Skeletal muscle tissue (tissue), 4 donors: Measurements from ENCODE around the gene NAP1L5. TPM values are rescaled to one million over a fixed set of nuclear protein-coding genes. Genes with fewer than 3 reads are reported as not detected.

ENCODE experiments used
- H3K27ac ChIP-seq: one replicate; pipeline ENCODE4 v1.7.0; 2013; ENCODE audit warnings: mild to moderate bottlenecking, low read depth, low read length, inconsistent platforms
- H3K27me3 ChIP-seq, 3 donors: one replicate each; pipeline ENCODE4 v1.7.0; 2013; ENCODE audit warnings: low read length in 3 of 3; ENCODE audit not compliant: control insufficient read depth in 3 of 3, insufficient read depth in 3 of 3
- H3K36me3 ChIP-seq, 3 donors: one replicate each; pipeline ENCODE4 v1.7.0; 2013; ENCODE audit warnings: low read length in 3 of 3; ENCODE audit not compliant: control insufficient read depth in 3 of 3, insufficient read depth in 3 of 3
- H3K4me1 ChIP-seq, 3 donors: one replicate each; pipeline ENCODE4 v1.7.0; 2013; ENCODE audit warnings: low read length in 3 of 3, mild to moderate bottlenecking in 3 of 3; ENCODE audit not compliant: control insufficient read depth in 3 of 3, insufficient read depth in 3 of 3
- H3K4me3 ChIP-seq, 3 donors: one replicate each; pipeline ENCODE4 v1.7.0; 2013; ENCODE audit warnings: low read length in 3 of 3
- H3K9ac ChIP-seq, 3 donors: one replicate each; pipeline ENCODE4 v1.7.0; 2013; ENCODE audit warnings: low read length in 3 of 3, mild to moderate bottlenecking in 3 of 3, moderate library complexity in 2 of 3, low read depth in 1 of 3
- H3K9me3 ChIP-seq, 3 donors: one replicate each; pipeline ENCODE4 v1.7.0; 2013; ENCODE audit warnings: low read length in 3 of 3; ENCODE audit not compliant: control insufficient read depth in 3 of 3
- total RNA-seq: library from RNA; depleted of rRNA; stranded (reverse); fragments of >200 nt; gene quantifications from one replicate; pipeline ENCODE4 v1.2.3, GENCODE V29; 2014
- donor health status: Osteomylitis.

Gene NAP1L5
- total RNA-seq, 1 donor from 2014 or later: 4.2 TPM

- peaks cover 4 to 13% (median 11%) of the 10 kb centered on the region in 3 donors for H3K36me3 ChIP-seq
- H3K27ac ChIP-seq: peak overlapping the region; percentile 88
- peaks cover 10 to 23% (median 12%) of the 10 kb centered on the region in 3 donors for H3K4me1 ChIP-seq
- no peaks in the 10 kb centered on the region for H3K9me3 ChIP-seq
- H3K27me3 ChIP-seq: no peaks in the 10 kb centered on the region
- H3K9ac ChIP-seq: peak overlapping the region; percentile 61 to 84 (median 79)
- H3K4me3 ChIP-seq: peak overlapping the region; percentile 57 to 78 (median 64)
These were observed 39.8 kb upstream of the NAP1L5 start for GRCh38 chr4:88737307-88737941.

- H3K4me3 ChIP-seq: peak overlapping the region in 1 of 3 donors; percentile 18
- H3K9ac ChIP-seq: peak overlapping the region; percentile 17 to 66 (median 61)
- H3K27ac ChIP-seq: peak overlapping the region; percentile 61
- peaks cover 4 to 18% (median 13%) of the 10 kb centered on the region in 3 donors for H3K36me3 ChIP-seq
- peaks cover 10 to 23% (median 12%) of the 10 kb centered on the region in 3 donors for H3K4me1 ChIP-seq
- no peaks in the 10 kb centered on the region for H3K9me3 ChIP-seq
- H3K27me3 ChIP-seq: no peaks in the 10 kb centered on the region
These were observed 38.6 kb upstream of the NAP1L5 start for GRCh38 chr4:88736264-88736663.

- H3K9ac ChIP-seq: no peak overlapping the region
- no peaks in the 10 kb centered on the region for H3K9me3 ChIP-seq
- H3K27me3 ChIP-seq: no peaks in the 10 kb centered on the region
- no peak overlapping the region for H3K27ac ChIP-seq
- H3K4me1 ChIP-seq: peaks cover 10 to 23% (median 12%) of the 10 kb centered on the region in 3 donors
- peaks cover 7 to 23% (median 17%) of the 10 kb centered on the region in 3 donors for H3K36me3 ChIP-seq
- no peak overlapping the region for H3K4me3 ChIP-seq
These were observed 37.9 kb upstream of the NAP1L5 start for GRCh38 chr4:88735564-88735963.

DNA sequence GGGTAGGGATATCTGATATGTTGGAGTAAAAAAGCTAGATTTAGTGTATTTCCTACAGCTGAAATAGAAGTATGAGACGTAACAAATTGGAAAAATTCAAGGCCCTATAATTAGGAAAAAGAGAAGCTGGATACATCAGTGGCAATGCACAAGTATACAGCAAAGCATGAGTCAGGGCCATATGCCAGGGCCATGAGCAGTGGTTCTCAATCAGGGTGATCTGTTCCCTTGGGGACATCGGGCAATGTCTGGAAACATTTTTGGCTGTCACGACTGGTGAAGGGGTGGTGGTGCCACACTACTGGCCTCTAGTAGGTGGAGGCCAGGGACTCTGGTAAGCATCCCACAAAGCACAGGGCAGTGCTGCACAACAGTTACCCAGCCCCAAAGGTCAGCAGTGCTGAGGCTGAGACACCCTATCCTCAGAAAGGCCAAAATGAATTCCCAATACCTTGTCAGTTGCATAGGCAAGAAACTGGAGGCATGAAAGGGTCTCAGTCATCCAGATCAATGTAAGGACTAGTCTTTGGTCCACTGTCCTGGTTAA, 36.8 kb upstream of the NAP1L5 start:
- no peak overlapping the region for H3K9ac ChIP-seq
- H3K27me3 ChIP-seq: no peaks in the 10 kb centered on the region
- H3K27ac ChIP-seq: no peak overlapping the region
- peaks cover 7 to 24% (median 24%) of the 10 kb centered on the region in 3 donors for H3K36me3 ChIP-seq
- no peaks in the 10 kb centered on the region for H3K9me3 ChIP-seq
- peaks cover 12 to 19% (median 13%) of the 10 kb centered on the region in 3 donors for H3K4me1 ChIP-seq
- no peak overlapping the region for H3K4me3 ChIP-seq

- H3K36me3 ChIP-seq: peaks cover 6 to 26% (median 14%) of the 10 kb centered on the region in 3 donors
- peaks cover 18 to 21% (median 20%) of the 10 kb centered on the region in 3 donors for H3K4me1 ChIP-seq
- no peaks in the 10 kb centered on the region for H3K27me3 ChIP-seq
- no peak overlapping the region for H3K27ac ChIP-seq
- H3K9ac ChIP-seq: no peak overlapping the region
- no peaks in the 10 kb centered on the region for H3K9me3 ChIP-seq
- no peak overlapping the region for H3K4me3 ChIP-seq
These were observed 35.2 kb upstream of the NAP1L5 start for GRCh38 chr4:88732714-88733368.

DNA sequence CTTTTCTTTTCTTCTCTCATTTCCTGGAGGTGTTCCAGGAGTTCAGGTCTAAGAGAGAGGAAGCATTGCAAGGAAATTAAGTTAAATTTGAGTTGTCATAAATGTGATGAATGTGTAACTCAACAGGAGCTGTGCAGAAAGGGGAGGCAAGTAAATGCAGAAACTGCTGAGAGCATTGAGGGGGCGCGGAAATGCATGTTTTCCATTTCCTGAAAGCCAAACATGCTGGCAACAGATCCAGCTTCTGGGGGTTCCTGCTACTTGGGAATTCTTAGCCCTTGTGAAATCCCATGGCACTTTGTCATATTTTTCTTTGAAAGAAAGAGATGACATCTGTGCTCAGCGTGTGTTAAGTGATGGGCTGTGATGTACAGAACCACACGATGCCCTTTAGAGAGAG, 33.8 kb upstream of the NAP1L5 start:
- no peak overlapping the region for H3K4me3 ChIP-seq
- H3K27me3 ChIP-seq: no peaks in the 10 kb centered on the region
- no peaks in the 10 kb centered on the region for H3K9me3 ChIP-seq
- H3K36me3 ChIP-seq: peaks cover 9 to 38% (median 24%) of the 10 kb centered on the region in 3 donors
- peaks cover 19 to 30% (median 22%) of the 10 kb centered on the region in 3 donors for H3K4me1 ChIP-seq
- no peak overlapping the region for H3K9ac ChIP-seq
- no peak overlapping the region for H3K27ac ChIP-seq

DNA sequence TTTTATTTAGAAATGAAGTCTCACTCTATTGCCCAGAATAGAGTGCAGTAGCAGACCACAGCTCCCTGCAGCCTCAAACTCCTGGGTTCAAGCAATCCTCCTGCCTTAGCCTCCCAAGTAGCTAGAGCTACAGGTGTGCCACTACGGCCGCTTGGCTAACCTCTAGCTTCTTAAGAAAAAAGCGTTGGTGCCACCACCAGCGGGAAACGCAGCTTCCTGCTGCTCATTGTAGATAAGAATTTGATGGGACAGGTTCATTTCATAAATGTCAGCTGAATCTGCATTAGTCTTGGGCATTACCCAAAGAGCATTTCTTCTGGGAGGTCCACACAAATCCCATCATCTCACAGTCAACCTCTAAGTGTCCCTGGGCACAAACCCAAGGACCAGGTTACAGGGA, 33.2 kb upstream of the NAP1L5 start:
- H3K27me3 ChIP-seq: no peaks in the 10 kb centered on the region
- no peak overlapping the region for H3K27ac ChIP-seq
- H3K9me3 ChIP-seq: no peaks in the 10 kb centered on the region
- no peak overlapping the region for H3K9ac ChIP-seq
- H3K4me1 ChIP-seq: peaks cover 21 to 30% (median 22%) of the 10 kb centered on the region in 3 donors
- H3K36me3 ChIP-seq: peaks cover 9 to 38% (median 24%) of the 10 kb centered on the region in 3 donors
- no peak overlapping the region for H3K4me3 ChIP-seq

DNA sequence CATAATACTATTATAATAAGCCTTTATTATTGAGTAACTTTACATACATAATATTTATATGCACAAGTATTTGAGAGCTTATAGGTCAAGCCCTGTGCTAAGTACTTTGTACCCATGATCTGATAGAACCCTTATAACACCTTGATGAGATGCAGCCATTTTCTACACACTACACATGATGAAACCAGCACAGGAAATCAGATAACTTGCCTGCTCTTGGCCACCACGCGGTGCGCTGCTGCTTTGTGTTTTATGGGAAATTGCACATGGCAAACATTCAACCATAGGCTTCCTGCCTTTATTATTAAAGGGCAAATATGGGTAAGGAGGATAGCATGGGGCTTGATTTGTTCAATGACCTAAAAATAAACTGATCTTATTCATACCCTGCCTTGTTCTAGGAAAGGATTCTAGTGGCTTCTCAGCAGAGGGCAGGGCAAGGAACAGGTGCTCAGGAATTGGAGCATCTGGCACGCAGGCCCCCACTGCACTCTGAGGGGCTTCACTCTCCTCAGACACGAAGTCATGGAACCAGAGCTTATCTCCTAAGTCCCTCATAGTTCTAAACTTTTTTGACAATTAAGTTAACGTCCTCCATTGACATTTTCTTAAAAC, 31.6 kb upstream of the NAP1L5 start:
- H3K27ac ChIP-seq: peak overlapping the region; percentile 49

GRCh38 chr4:88728146-88728545, 30.5 kb upstream of the NAP1L5 start:
- H3K4me3 ChIP-seq: no peak overlapping the region
- peak overlapping the region; percentile 33 for H3K27ac ChIP-seq
- H3K36me3 ChIP-seq: peaks cover 12 to 39% (median 27%) of the 10 kb centered on the region in 3 donors
- H3K4me1 ChIP-seq: peaks cover 22 to 40% (median 27%) of the 10 kb centered on the region in 3 donors
- peak overlapping the region in 1 of 3 donors; percentile 42 for H3K9ac ChIP-seq
- no peaks in the 10 kb centered on the region for H3K9me3 ChIP-seq
- H3K27me3 ChIP-seq: no peaks in the 10 kb centered on the region

More for the DNA sequence above, 31.6 kb upstream of the NAP1L5 start:
- Histone ChIP-seq H3K36me3 (peaks cover 9 to 39% (median 24%) of the 10 kb centered on the region in 3 donors), H3K27me3 (no peaks in the 10 kb centered on the region), H3K9ac (no peak overlapping the region), H3K4me1 (peaks cover 21 to 31% (median 22%) of the 10 kb centered on the region in 3 donors), H3K9me3 (no peaks in the 10 kb centered on the region), H3K4me3 (no peak overlapping the region)
